Cortex of kidney (tissue), 1 donor: Measurements from ENCODE around the gene GABBR1.

Source experiments
- DNase-seq: peaks from one replicate; lab custom pipeline; 2025; lab: John Stamatoyannopoulos, UW

GABBR1 gene

GRCh38 chr6:29653452-29654038 is 20.6 kb upstream of the GABBR1 start:
- DNase-seq: no peak

GRCh38 chr6:29652198-29652584 is 19.2 kb upstream of the GABBR1 start:
- DNase-seq: no peak

DNA sequence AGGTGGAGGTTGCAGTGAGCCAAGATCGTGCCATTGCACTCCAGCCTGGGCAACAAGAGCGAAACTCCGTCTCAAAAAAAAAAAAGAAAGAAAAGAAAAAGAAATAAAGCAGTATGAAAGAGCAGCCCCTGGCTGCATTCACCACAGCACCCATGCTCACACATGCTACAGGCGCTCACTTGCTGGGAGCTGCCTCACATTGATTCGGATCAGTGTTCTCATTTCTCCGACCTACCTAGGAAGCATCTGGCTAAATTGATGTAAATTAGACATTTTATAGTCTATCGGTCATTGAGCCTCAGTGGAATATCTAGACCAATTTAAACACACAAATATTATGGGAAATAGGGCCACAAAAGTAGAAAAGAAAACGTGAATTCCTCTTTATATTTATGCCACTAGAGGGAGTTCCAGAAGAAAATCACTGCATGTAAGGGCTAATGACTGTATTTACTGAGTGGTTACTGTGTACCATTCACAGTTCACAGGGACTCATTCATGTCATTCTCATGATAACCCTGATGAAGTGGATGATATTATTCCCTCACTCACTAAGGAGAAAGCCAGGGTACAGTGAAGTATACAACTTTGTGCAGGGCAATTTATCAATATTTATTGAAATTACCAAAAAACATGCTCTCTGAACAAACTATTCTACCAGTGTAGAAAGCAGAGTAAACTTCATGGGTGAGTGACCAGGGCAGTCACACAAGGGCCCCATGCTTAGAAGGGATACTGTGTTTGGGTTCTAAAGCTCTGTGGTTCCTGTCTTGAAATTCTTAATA is 18.6 kb upstream of the GABBR1 start:
- no peak for DNase-seq

DNA sequence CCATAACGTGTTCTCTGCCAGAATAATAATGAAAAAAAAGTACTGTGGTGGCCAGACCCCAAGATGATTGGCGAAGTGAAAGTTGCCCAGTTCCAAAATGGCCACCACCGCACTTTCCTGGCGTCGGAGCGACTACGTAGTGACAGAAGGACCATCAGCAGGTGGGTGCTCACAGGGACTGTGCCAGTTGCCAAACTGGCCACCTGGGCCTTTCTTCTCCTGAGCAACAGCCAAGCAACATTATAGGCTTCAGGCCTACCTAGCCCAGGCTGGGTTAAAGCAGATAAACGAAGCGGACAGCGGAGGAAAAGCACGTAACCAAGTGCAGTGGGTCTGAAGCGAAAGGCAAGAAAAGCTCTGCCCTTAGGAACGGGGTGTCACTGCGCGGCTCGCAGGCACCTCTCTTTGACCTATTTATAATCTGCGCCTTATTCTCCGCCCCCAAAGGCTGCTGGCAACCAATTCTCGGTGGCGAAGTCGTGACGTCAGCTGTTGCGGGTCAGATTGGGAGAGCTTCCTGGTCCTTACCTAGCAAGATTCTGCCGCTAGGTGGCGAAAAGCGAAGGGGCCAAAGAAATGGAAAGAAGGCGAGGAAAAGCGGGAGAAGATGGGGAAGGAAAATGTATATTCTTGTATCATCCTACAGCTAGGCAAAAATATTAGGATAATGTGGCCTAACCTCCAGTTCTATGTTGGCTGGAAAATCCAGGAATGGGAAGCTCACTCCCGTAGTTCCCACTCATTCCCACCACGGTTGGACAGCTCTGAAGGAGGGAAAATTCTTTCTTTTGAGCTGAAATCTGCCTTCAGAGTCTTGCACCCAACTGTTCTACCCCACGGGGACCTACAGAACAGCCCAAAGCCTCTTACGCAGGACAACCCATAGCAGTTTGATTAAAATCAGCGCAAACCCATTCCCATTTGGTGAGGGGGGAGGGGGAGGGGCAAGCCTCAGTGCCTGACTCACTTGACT is 17.0 kb upstream of the GABBR1 start:
- peak; percentile 8 for DNase-seq

GRCh38 chr6:29647927-29648642 is 15.1 kb upstream of the GABBR1 start:
- DNase-seq: no peak

- no peak for DNase-seq
Measured at GRCh38 chr6:29641430-29642148, 8.6 kb upstream of the GABBR1 start.

DNA sequence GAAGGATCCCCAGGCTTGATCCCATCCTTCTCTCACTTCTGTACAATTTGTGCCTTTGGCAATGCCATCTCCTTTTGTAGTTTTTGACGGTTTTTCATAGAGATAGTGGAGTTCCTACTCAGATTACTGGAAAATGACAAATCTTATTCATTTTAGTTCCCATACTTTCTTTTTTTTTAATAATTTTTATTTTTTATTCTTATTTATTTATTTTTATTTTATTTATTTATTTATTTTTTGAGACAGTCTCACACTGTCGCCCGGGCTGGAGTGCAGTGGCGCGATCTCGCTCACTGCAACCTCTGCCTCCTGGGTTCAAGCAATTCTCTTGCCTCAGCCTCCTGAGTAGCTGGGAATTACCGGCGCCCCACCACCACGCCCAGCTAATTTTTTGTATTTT is 4.3 kb upstream of the GABBR1 start:
- DNase-seq: no peak

DNA sequence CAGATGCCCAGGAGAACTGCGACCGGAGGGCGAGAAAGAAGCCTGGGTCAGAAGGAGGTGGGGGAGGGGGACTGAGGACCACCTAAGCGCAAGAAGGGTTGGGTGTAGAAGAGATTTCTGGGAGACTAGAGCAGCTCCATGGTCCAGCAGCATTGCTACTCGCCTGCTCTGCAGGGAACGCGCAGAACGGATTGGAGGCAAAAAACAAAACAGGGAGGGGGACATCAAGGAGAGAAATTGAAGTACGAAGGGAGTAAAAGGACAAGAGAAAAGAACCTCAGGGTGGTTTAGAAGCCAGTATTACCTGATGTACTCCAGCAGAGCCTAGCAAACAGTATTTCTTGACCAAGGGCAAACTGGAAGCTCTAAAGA is 537 bp upstream of the GABBR1 start:
- DNase-seq: no peak

- DNase-seq: no peak
Measured at GRCh38 chr6:29631860-29632731, 887 bp downstream of the GABBR1 start.

GRCh38 chr6:29631209-29631810 is 1.7 kb downstream of the GABBR1 start:
- DNase-seq: no peak

GRCh38 chr6:29630315-29630714 is 2.7 kb downstream of the GABBR1 start:
- no peak for DNase-seq

GRCh38 chr6:29629571-29629970 is 3.4 kb downstream of the GABBR1 start:
- no peak for DNase-seq

DNA sequence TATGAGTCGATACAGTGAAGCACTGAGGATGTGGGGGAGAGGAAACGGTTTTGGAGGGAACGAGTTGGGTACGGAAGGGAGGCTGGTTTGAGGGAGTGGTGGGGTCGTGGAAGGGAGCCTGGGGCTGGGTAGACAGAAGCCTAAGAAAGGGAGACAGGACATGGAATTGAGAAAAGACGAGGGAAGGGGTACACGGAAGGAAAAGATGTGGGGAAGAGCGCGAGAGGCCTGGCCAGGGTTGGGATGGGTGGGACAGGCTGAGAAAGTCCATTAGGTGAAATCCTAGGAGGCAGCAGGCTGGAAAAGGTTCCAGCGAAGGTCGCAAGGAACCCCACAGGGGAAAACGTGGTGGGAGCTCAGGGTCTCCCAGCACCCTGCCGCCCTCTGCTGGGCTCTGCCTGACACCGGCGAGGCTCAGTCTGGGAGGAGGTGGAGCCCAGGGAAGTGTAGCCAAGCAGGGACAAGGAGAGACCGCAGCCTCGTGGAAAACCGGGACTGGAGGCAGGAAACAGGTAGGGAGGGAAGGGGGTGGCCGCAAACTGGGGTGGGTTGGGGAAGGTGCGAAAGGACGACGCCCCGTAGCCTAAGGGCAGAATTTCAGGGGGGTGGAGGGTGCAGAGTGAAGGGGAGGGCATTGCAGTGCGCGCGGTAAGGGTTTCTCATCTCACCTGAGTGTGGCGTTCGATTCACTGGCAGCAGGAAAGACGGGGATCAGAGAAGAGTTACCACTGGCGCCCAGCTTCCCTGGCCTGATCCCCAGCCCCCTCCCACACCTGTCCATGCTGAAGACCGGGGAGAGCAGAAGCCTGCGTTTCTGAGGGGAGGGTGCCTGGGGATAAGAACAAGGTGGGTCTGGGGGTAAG is 4.3 kb downstream of the GABBR1 start:
- DNase-seq: no peak

GRCh38 chr6:29627755-29628418 is 5.1 kb downstream of the GABBR1 start:
- DNase-seq: no peak

- no peak for DNase-seq
Measured at GRCh38 chr6:29626948-29627754, 5.8 kb downstream of the GABBR1 start.

DNA sequence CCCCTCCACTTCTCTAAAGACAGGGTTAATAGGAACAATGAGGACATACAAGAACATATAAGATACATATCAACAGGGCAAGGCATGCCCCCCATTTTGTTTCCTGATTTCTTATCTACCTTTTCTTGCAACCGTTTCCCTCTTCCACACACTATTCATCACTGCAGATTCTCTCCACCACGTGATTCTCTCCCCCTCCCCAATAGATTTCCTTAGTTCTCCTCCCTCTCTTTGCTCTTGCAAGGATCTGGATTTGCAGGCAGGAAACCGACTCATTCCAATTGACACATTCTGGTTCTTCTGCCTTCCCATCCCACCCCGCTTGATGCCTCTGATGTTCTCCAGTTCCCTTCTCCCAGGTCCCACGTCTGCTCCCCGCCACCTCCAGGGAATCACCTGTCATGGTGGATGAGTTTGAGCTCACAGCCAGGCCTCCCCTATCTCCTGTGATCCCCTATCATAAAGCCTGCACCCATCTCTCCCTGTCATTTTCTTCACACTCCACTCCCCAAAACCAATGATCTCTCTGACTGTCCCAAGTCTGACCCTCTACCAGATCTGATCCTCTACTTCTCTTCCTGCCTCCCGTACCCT is 7.5 kb downstream of the GABBR1 start:
- DNase-seq: no peak

- DNase-seq: no peak
Measured at GRCh38 chr6:29624520-29624961, 8.4 kb downstream of the GABBR1 start.
